SK-N-SH (cell line): Measurements from ENCODE around the gene DNAJC5. TPM values are rescaled to one million over a fixed set of nuclear protein-coding genes. Genes with fewer than 3 reads are reported as not detected.

Experiments used
- CTCF ChIA-PET: fragments of 300-600, 350-600 bp; formaldehyde crosslinking; extraction: SDS; loops from one replicate; lab custom pipeline; 2021; lab: Yijun Ruan, JAX
- POLR2A ChIA-PET: fragments of 350-600 bp; sonication (Branson Sonifier 250); formaldehyde crosslinking; extraction: SDS; loops from one replicate; lab custom pipeline; 2020; ENCODE audit warnings: antibody characterized with exemption, inconsistent platforms; lab: Yijun Ruan, JAX
- DNase-seq: peaks from one replicate; pipeline ENCODE4 v3.0.0; 2012
- H2AFZ ChIP-seq: fragments of 200-600 bp; sonication (generic); 2 replicates; pipeline ENCODE4 v1.8.1; 2016; ENCODE audit warnings: antibody characterized with exemption, mild to moderate bottlenecking, low read depth
- H3F3A ChIP-seq: fragments of 200-600 bp; sonication (generic); replicated peaks from 2 replicates; pipeline ENCODE3; 2016; ENCODE audit warnings: antibody characterized with exemption, mild to moderate bottlenecking; ENCODE audit not compliant: insufficient read depth
- H3K27ac ChIP-seq, 2 experiments: fragments of 200-500 bp in 1 of 2; fragments of 200-600 bp in 1 of 2; sonication (Bioruptor generic) in 1 of 2; sonication (generic), shearing (Covaris generic) in 1 of 2; 2 replicates each; pipeline versions ENCODE4 v1.5.1 to v1.6.1; 2014 to 2016; ENCODE audit warnings: low read depth in 2 of 2, inconsistent platforms in 1 of 2, low read length in 1 of 2, mild to moderate bottlenecking in 1 of 2, mixed read lengths in 1 of 2
- H3K27me3 ChIP-seq: fragments of 200-600 bp; sonication (generic), shearing (Covaris generic); 2 replicates; pipeline ENCODE4 v1.6.1; 2016; ENCODE audit warnings: mixed run types; ENCODE audit not compliant: insufficient read depth
- H3K36me3 ChIP-seq, 2 experiments: fragments of 200-500 bp in 1 of 2; fragments of 200-600 bp in 1 of 2; sonication (Bioruptor generic) in 1 of 2; sonication (generic) in 1 of 2; replicated peaks in 1 of 2; 2 replicates each; pipeline versions ENCODE3 to v1.5.1; 2014 to 2016; ENCODE audit warnings: low read length in 1 of 2, mild to moderate bottlenecking in 1 of 2; ENCODE audit not compliant: insufficient read depth in 2 of 2, control insufficient read depth in 1 of 2
- H3K4me1 ChIP-seq, 2 experiments: fragments of 200-500 bp in 1 of 2; fragments of 200-600 bp in 1 of 2; sonication (Bioruptor generic) in 1 of 2; sonication (generic), shearing (Covaris generic) in 1 of 2; 2 replicates each; pipeline versions ENCODE4 v1.5.1 to v1.6.1; 2014 to 2016; ENCODE audit warnings: low read depth in 1 of 2, low read length in 1 of 2, mixed run types in 1 of 2; ENCODE audit not compliant: insufficient read depth in 2 of 2, control insufficient read depth in 1 of 2
- H3K4me2 ChIP-seq: fragments of 200-600 bp; sonication (generic), shearing (Covaris generic); 2 replicates; pipeline ENCODE4 v1.6.1; 2017; ENCODE audit warnings: mixed run types
- H3K4me3 ChIP-seq, 2 experiments: fragments of 200-500 bp in 1 of 2; fragments of 200-600 bp in 1 of 2; sonication (Bioruptor generic) in 1 of 2; sonication (generic), shearing (Covaris generic) in 1 of 2; 2 replicates each; pipeline versions ENCODE4 v1.5.1 to v1.8.1; 2014 to 2016; ENCODE audit warnings: low read depth in 2 of 2, inconsistent platforms in 1 of 2, low read length in 1 of 2, mild to moderate bottlenecking in 1 of 2, mixed read lengths in 1 of 2, moderate library complexity in 1 of 2
- H3K79me2 ChIP-seq: fragments of 200-600 bp; sonication (generic); 2 replicates; pipeline ENCODE4 v1.8.1; 2017; ENCODE audit warnings: mild to moderate bottlenecking; ENCODE audit not compliant: insufficient read depth
- H3K9ac ChIP-seq: fragments of 200-600 bp; sonication (generic); 2 replicates; pipeline ENCODE4 v1.6.1; 2017; ENCODE audit warnings: mixed run types
- H3K9me2 ChIP-seq: fragments of 200-600 bp; sonication (generic); 2 replicates; pipeline ENCODE4 v1.6.1; 2017; ENCODE audit warnings: mixed run types
- H3K9me3 ChIP-seq: fragments of 200-600 bp; sonication (generic); 2 replicates; pipeline ENCODE4 v1.6.1; 2017; ENCODE audit warnings: mixed run types, mild to moderate bottlenecking, moderate library complexity
- H4K20me1 ChIP-seq: fragments of 200-600 bp; sonication (generic); 2 replicates; pipeline ENCODE4 v1.6.1; 2017; ENCODE audit warnings: mild to moderate bottlenecking, mixed run types; ENCODE audit not compliant: insufficient read depth
- CHD2 ChIP-seq: fragments of 150-350 bp; IDR thresholded peaks from 2 replicates; pipeline ENCODE4 v1.6.1; 2018; ENCODE audit warnings: low read length; ENCODE audit not compliant: partially characterized antibody
- MEF2A ChIP-seq: IDR thresholded peaks from 2 replicates; pipeline ENCODE4 v1.4.0; 2012; ENCODE audit warnings: low read depth, borderline replicate concordance
- PBX3 ChIP-seq: IDR thresholded peaks from 2 replicates; pipeline ENCODE4; 2012
- RXRA ChIP-seq: IDR thresholded peaks from 2 replicates; pipeline ENCODE4 v1.4.0; 2012; ENCODE audit warnings: low read depth, mild to moderate bottlenecking, borderline replicate concordance
- ZBTB33 ChIP-seq: IDR thresholded peaks from 2 replicates; pipeline ENCODE4 v1.4.0; 2012; ENCODE audit warnings: low read depth, borderline replicate concordance
- WGBS: methylation state at CpG from one replicate; pipeline ENCODE4 v1.1.6; 2017; ENCODE audit warnings: low lambda C conversion rate; 5-methylcytosine and 5-hydroxymethylcytosine counted together
- polyA plus RNA-seq, 3 experiments: library from polyadenylated mRNA; depleted of rRNA; stranded (reverse); fragments of >200 nt; gene quantifications; 2 replicates each; pipeline ENCODE4 v1.2.3, GENCODE V29; 2012

Gene DNAJC5
- polyA plus RNA-seq, 1 of the 3 experiments (the other 2 are of a cell fraction): 24.2 TPM

- Histone ChIP-seq H3K4me2 (no peak overlapping the region), H4K20me1 (no peaks in the 10 kb centered on the region), H3F3A (no peaks in the 10 kb centered on the region), H3K9me2 (no peaks in the 10 kb centered on the region), H3K79me2 (no peaks in the 10 kb centered on the region), H2AFZ (no peak overlapping the region), H3K9me3 (no peaks in the 10 kb centered on the region), H3K27me3 (no peaks in the 10 kb centered on the region), H3K9ac (no peak overlapping the region), H3K27ac (no peak overlapping the region), H3K36me3 (no peaks in the 10 kb centered on the region), H3K4me1 (peaks cover 0 to 5% of the 10 kb centered on the region in 2 experiments; a peak in 1 of 4 replicates), H3K4me3 (no peak overlapping the region)
- TF ChIP-seq PBX3: no peak
- TF ChIP-seq ZBTB33: no peak
- no peak for DNase-seq
- POLR2A ChIA-PET: no interaction called here
- WGBS: 55% methylated on average over 3 of the region's 3 CpGs
- CTCF ChIA-PET: interaction anchor here (0.9 to 1.7 kb wide), 3 partner anchors 17 to 72 kb away, joined by 3 to 7 read pairs (median 5); no protein-coding TSS in a partner anchor
These were observed 48.1 kb upstream of the DNAJC5 start for GRCh38 chr20:63846888-63847236.

- TF ChIP-seq RXRA: no peak
- no peak for TF ChIP-seq MEF2A
- no peak for TF ChIP-seq CHD2
- no peak overlapping the region for H3K9ac ChIP-seq
- no peaks in the 10 kb centered on the region for H3F3A ChIP-seq
- no peak overlapping the region for H3K4me2 ChIP-seq
- WGBS: 73% methylated on average over 11 of the region's 16 CpGs
- no peaks in the 10 kb centered on the region for H3K36me3 ChIP-seq
- H2AFZ ChIP-seq: no peak overlapping the region
- no peak overlapping the region for H3K4me3 ChIP-seq
- no peaks in the 10 kb centered on the region for H4K20me1 ChIP-seq
- peaks cover 0 to 5% of the 10 kb centered on the region in 2 experiments; a peak in 1 of 4 replicates for H3K4me1 ChIP-seq
- no peak overlapping the region for H3K27ac ChIP-seq
- POLR2A ChIA-PET: no interaction called here
- CTCF ChIA-PET: interaction anchor here (0.9 to 1.7 kb wide), 3 partner anchors 18 to 72 kb away, joined by 3 to 7 read pairs (median 5); no protein-coding TSS in a partner anchor
- H3K27me3 ChIP-seq: no peaks in the 10 kb centered on the region
- H3K9me2 ChIP-seq: no peaks in the 10 kb centered on the region
- no peaks in the 10 kb centered on the region for H3K9me3 ChIP-seq
- no peaks in the 10 kb centered on the region for H3K79me2 ChIP-seq
- DNase-seq: no peak
These were observed 47.5 kb upstream of the DNAJC5 start for GRCh38 chr20:63847237-63848002.
